ENCODE data around the gene DYNLT2B.
"Not testable (repeated sequence)": the region's sequence is repeated elsewhere in the genome, so short reads cannot be mapped to it uniquely, and the experiment has no call there.

Gene DYNLT2B

GRCh38 chr3:196332168-196332567 lies 14.1 kb upstream of the DYNLT2B start:
- TF ChIP-seq, protein P1, sequence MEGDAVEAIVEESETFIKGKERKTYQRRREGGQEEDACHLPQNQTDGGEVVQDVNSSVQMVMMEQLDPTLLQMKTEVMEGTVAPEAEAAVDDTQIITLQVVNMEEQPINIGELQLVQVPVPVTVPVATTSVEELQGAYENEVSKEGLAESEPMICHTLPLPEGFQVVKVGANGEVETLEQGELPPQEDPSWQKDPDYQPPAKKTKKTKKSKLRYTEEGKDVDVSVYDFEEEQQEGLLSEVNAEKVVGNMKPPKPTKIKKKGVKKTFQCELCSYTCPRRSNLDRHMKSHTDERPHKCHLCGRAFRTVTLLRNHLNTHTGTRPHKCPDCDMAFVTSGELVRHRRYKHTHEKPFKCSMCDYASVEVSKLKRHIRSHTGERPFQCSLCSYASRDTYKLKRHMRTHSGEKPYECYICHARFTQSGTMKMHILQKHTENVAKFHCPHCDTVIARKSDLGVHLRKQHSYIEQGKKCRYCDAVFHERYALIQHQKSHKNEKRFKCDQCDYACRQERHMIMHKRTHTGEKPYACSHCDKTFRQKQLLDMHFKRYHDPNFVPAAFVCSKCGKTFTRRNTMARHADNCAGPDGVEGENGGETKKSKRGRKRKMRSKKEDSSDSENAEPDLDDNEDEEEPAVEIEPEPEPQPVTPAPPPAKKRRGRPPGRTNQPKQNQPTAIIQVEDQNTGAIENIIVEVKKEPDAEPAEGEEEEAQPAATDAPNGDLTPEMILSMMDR (IDR thresholded peaks at IDR 0.05; ENCODE audit: insufficient read depth, low read depth, low read length, missing control alignments), result no peak
- DNase-seq (ENCODE audit: low read depth), result no peak

DNA sequence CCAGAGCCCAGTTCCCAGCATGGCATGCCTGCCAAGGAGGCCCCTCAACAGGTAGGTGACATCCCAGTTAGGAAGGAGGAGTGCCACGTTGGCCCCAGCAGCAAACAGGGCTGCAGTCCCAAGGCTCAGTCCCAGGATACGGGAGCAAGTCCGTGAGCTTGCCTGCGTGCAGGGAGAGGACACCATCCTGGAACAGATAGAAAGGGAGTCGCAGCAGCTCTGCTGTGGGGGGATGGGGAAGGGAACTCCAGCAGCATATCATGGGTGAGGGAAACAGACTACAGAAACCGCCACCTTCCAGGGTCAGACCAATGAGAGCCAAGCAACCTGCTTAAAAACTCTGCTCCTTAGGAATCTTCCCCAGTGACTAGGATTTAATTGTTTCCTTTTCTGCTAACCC lies 9.4 kb upstream of the DYNLT2B start:
- DNase-seq (ENCODE audit: low read depth), result no peak
- TF ChIP-seq, protein P1 (IDR thresholded peaks at IDR 0.05; ENCODE audit: insufficient read depth, low read depth, low read length, missing control alignments), result no peak
- H3K4me3 ChIP-seq (ENCODE audit: low read depth, low read length), result no peak overlapping the region

More at GRCh38 chr3:196332168-196332567, 14.1 kb upstream of the DYNLT2B start:
- no peak overlapping the region for H3K4me3 ChIP-seq (ENCODE audit: low read depth, low read length)

DNA sequence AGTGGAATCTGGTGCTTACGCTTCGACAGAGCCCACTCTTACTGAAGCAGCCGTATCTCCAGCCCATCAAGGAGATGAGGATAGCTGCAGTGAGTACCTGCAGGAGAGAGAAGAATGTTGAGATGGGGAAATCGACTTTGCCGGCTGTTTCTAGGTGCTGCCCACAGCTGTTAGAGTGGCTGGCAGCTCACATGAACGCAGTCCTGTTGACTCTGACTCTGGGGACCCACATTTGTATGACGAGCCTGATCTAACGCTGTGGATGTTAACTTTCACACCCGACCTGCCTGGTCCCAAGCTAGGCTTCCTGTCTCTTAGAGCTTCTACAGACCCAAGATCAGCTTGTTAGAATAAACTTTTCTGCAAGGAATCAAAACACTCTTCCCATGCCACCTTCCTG lies 8.9 kb upstream of the DYNLT2B start:
- DNase-seq (ENCODE audit: low read depth), result no peak
- TF ChIP-seq, protein P1 (IDR thresholded peaks at IDR 0.05; ENCODE audit: insufficient read depth, low read depth, low read length, missing control alignments), result no peak
- no peak overlapping the region for H3K4me3 ChIP-seq (ENCODE audit: low read depth, low read length)

DNA sequence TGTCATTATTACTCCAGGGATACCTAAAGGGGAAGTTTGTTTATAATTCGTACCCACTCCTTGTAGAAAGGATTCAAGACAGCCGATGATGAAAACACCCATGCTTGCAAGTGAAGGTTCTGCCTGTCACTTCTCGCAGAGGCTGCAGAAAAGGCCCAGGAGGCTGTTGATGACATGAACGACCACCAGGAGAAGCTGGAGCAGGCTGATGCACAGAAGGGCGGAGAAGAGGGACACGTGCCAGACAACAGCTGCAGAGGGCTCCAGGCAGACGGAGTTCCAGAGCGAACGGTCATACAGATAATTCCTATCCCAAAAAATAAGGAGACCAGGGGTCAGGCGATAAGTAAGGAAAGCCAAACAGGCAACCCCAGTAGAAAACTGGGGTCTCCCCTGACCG lies 5.7 kb upstream of the DYNLT2B start:
- H3K4me3 ChIP-seq (ENCODE audit: low read depth, low read length), result no peak overlapping the region
- TF ChIP-seq, protein P1 (IDR thresholded peaks at IDR 0.05; ENCODE audit: insufficient read depth, low read depth, low read length, missing control alignments), result no peak
- no peak for DNase-seq (ENCODE audit: low read depth)

GRCh38 chr3:196323016-196323415 lies 5.0 kb upstream of the DYNLT2B start:
- TF ChIP-seq, protein P1 (IDR thresholded peaks at IDR 0.05; ENCODE audit: insufficient read depth, low read depth, low read length, missing control alignments), result no peak
- no peak for DNase-seq (ENCODE audit: low read depth)
- H3K4me3 ChIP-seq (ENCODE audit: low read depth, low read length), result no peak overlapping the region

GRCh38 chr3:196321162-196321561 lies 3.1 kb upstream of the DYNLT2B start:
- TF ChIP-seq, protein P1 (IDR thresholded peaks at IDR 0.05; ENCODE audit: insufficient read depth, low read depth, low read length, missing control alignments), result no peak
- no peak for DNase-seq (ENCODE audit: low read depth)
- no peak overlapping the region for H3K4me3 ChIP-seq (ENCODE audit: low read depth, low read length)

GRCh38 chr3:196320137-196320536 lies 2.1 kb upstream of the DYNLT2B start:
- no peak overlapping the region for H3K4me3 ChIP-seq (ENCODE audit: low read depth, low read length)
- TF ChIP-seq, protein P1 (IDR thresholded peaks at IDR 0.05; ENCODE audit: insufficient read depth, low read depth, low read length, missing control alignments), result no peak
- DNase-seq (ENCODE audit: low read depth), result no peak

GRCh38 chr3:196316799-196317686 lies 997 bp downstream of the DYNLT2B start:
- DNase-seq (ENCODE audit: low read depth), result not testable (repeated sequence)
- H3K4me3 ChIP-seq (ENCODE audit: low read depth, low read length), result peak overlapping the region; percentile 68
